Measurements from ENCODE around the gene PSKH1. TPM values are rescaled to one million over a fixed set of nuclear protein-coding genes. Genes with fewer than 3 reads are reported as not detected.

Gene PSKH1
- total and polyA plus RNA-seq, 10 donors: 5.0 to 31.3 (median 20.5) TPM

- TF ChIP-seq POLR2A (IDR thresholded peaks at IDR 0.05): no peak
- no peak for TF ChIP-seq POLR2AphosphoS5 (IDR thresholded peaks at IDR 0.05)
- TF ChIP-seq, protein P1, sequence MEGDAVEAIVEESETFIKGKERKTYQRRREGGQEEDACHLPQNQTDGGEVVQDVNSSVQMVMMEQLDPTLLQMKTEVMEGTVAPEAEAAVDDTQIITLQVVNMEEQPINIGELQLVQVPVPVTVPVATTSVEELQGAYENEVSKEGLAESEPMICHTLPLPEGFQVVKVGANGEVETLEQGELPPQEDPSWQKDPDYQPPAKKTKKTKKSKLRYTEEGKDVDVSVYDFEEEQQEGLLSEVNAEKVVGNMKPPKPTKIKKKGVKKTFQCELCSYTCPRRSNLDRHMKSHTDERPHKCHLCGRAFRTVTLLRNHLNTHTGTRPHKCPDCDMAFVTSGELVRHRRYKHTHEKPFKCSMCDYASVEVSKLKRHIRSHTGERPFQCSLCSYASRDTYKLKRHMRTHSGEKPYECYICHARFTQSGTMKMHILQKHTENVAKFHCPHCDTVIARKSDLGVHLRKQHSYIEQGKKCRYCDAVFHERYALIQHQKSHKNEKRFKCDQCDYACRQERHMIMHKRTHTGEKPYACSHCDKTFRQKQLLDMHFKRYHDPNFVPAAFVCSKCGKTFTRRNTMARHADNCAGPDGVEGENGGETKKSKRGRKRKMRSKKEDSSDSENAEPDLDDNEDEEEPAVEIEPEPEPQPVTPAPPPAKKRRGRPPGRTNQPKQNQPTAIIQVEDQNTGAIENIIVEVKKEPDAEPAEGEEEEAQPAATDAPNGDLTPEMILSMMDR (IDR thresholded peaks at IDR 0.05 in 8 of 11, conservative IDR thresholded peaks at IDR 0.05 in 3 of 11): no peak
- Histone ChIP-seq H3K27ac (no peak overlapping the region), H3K36me3 (peaks cover 0 to 75% (median 53%) of the 10 kb centered on the region in 6 donors), H3K4me3 (no peak overlapping the region), H3K27me3 (replicated peaks in 1 of 7) (no peaks in the 10 kb centered on the region), H3K4me1 (peaks cover 0 to 12% (median 0%) of the 10 kb centered on the region in 6 donors), H3K9me3 (no peaks in the 10 kb centered on the region)
- intact Hi-C loops (cut with DNase I; ENCODE audit: low total_unique reads): no loop called here
- WGBS, 5 donors: 64 to 95% (median 89%) methylated on average over 2 of the region's 2 CpGs
- DNase-seq: no peak
Observed at GRCh38 chr16:67864594-67864993, 28.5 kb upstream of the PSKH1 start.

DNA sequence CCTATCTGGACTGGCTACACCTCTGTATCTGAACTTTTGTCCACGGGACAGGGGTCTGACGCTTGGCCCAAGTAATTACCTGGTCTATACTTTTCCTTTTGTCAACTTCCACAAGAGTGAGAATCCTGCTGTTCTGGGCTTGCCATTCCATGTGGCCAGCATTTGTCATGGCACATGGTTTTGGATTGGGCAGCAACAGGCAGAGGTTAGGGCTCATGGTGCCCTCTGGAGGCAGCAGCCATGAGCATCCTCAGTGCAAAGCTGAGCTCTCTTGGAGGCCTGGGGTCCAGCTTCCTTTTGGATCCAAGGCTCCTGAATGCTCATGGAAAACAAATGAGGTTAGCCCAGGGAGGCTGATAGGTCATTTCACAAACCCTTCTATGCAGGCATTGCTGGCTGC, 27.7 kb upstream of the PSKH1 start:
- H3K4me1 ChIP-seq: peaks cover 0 to 12% (median 0%) of the 10 kb centered on the region in 6 donors
- DNase-seq: no peak
- no peaks in the 10 kb centered on the region for H3K27me3 ChIP-seq (replicated peaks in 1 of 7)
- intact Hi-C loops (cut with DNase I; ENCODE audit: low total_unique reads): no loop called here
- TF ChIP-seq, protein P1 (IDR thresholded peaks at IDR 0.05 in 8 of 11, conservative IDR thresholded peaks at IDR 0.05 in 3 of 11): peak in 5 of 11 experiments; percentile 14 to 35 (median 22)
- no peak for TF ChIP-seq POLR2AphosphoS5 (IDR thresholded peaks at IDR 0.05)
- H3K27ac ChIP-seq: no peak overlapping the region
- no peak overlapping the region for H3K4me3 ChIP-seq
- peaks cover 0 to 80% (median 59%) of the 10 kb centered on the region in 6 donors for H3K36me3 ChIP-seq
- 89 to 100% (median 96%) methylated on average over 2 of the region's 2 CpGs for WGBS, 5 donors
- H3K9me3 ChIP-seq: no peaks in the 10 kb centered on the region

DNA sequence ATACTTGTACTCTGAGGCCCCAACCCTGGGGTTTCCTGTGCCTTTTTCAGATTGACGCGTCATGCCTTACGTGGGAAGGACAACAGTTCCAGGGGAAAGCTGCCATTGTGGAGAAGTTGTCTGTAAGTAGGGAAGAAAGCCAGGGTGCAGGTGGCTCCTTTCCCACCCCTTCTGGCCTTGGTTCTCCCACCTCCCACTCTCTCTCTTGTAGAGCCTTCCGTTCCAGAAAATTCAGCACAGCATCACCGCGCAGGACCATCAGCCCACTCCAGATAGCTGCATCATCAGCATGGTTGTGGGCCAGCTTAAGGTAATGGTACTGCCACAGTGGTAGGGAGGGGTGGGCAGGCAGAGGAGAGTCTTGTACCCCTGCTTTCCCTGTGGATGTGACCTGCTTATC, 24.8 kb upstream of the PSKH1 start:
- DNase-seq: no peak
- TF ChIP-seq POLR2AphosphoS5 (IDR thresholded peaks at IDR 0.05) (no peak), POLR2A (IDR thresholded peaks at IDR 0.05) (no peak)
- TF ChIP-seq, protein P1 (IDR thresholded peaks at IDR 0.05 in 8 of 11, conservative IDR thresholded peaks at IDR 0.05 in 3 of 11): no peak
- Histone ChIP-seq H3K4me3 (no peak overlapping the region), H3K9me3 (no peaks in the 10 kb centered on the region), H3K27me3 (replicated peaks in 1 of 7) (no peaks in the 10 kb centered on the region), H3K4me1 (peaks cover 5 to 21% (median 11%) of the 10 kb centered on the region in 6 donors), H3K36me3 (peaks cover 0 to 74% (median 58%) of the 10 kb centered on the region in 6 donors), H3K27ac (no peak overlapping the region)
- intact Hi-C loops (cut with DNase I; ENCODE audit: low total_unique reads): no loop called here
- WGBS, 5 donors: 92 to 99% (median 95%) methylated on average over 6 of the region's 6 CpGs

DNA sequence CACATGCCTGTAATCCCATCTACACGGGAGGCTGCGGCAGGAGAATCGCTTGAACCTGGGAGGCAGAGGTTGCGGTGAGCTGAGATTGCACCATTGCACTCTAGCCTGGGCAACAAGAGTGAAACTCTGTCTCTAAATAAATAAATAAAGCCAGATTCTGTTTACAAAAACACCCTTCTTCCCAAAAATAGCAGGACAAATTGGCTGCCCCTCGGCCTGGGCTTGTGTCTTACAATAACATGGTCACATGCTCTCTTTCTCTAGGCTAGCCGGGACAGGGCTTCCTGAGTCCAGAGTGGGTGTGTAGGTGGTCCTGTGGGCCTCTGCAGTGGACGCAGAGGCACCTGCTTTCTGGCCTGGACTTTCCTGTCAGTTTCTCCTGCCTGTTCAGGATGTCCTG, 23.4 kb upstream of the PSKH1 start:
- Histone ChIP-seq H3K4me1 (peaks cover 18 to 35% (median 23%) of the 10 kb centered on the region in 6 donors), H3K4me3 (no peak overlapping the region), H3K27ac (no peak overlapping the region), H3K36me3 (peaks cover 0 to 71% (median 58%) of the 10 kb centered on the region in 6 donors), H3K9me3 (no peaks in the 10 kb centered on the region), H3K27me3 (replicated peaks in 1 of 7) (no peaks in the 10 kb centered on the region)
- intact Hi-C loops (cut with DNase I; ENCODE audit: low total_unique reads): no loop called here
- DNase-seq: no peak
- TF ChIP-seq POLR2AphosphoS5 (IDR thresholded peaks at IDR 0.05) (no peak), POLR2A (IDR thresholded peaks at IDR 0.05) (no peak)
- TF ChIP-seq, protein P1 (IDR thresholded peaks at IDR 0.05 in 8 of 11, conservative IDR thresholded peaks at IDR 0.05 in 3 of 11): no peak
- WGBS, 5 donors: 85 to 94% (median 90%) methylated on average over 6 to 7 of the region's 7 CpGs
